NT2/D1 (cell line): ENCODE results near the gene S100A16.

Source experiments
- SUZ12 ChIP-seq: IDR thresholded peaks from 2 replicates; pipeline ENCODE4 v1.6.1; 2011; ENCODE audit not compliant: insufficient read length, insufficient read depth; ENCODE audit errors: extremely low read depth
- YY1 ChIP-seq: IDR thresholded peaks from 2 replicates; pipeline ENCODE4 v1.6.1; 2011; ENCODE audit not compliant: insufficient read length, insufficient read depth

- TF ChIP-seq SUZ12 (no peak), YY1 (no peak)
These were observed 2.5 kb upstream of the S100A16 start for GRCh38 chr1:153615406-153615805.
